Cardiac fibroblast (primary cell): ENCODE results near the gene RABEPK.
"Not testable (repeated sequence)": the region's sequence is repeated elsewhere in the genome, so short reads cannot be mapped to it uniquely, and the experiment has no call there.

Experiments
- DNase-seq, 2 donors: peaks; one replicate each; pipeline versions ENCODE4 v3.0.0 to v3.0.0-alpha.2; 2010; ENCODE audit warnings: low read depth in 2 of 2
- H3K4me3 ChIP-seq, 2 donors: replicated peaks in 1 of 2; 1 replicate in 1 of 2; 2 replicates in 1 of 2; pipeline ENCODE4 v1.5.1; 2011; ENCODE audit warnings: low read depth in 2 of 2, low read length in 2 of 2, mild to moderate bottlenecking in 2 of 2, moderate library complexity in 1 of 2
- CTCF ChIP-seq: IDR thresholded peaks from one replicate; pipeline ENCODE4 v1.5.1; 2011; ENCODE audit warnings: low read depth, mild to moderate bottlenecking, low read length, inconsistent platforms

RABEPK gene

GRCh38 chr9:125200216-125201047 is at the start of gene RABEPK:
TSS of gene RABEPK (plus strand) at chr9:125200542. CDS start at chr9:125203014, 2,472 bp downstream.
- DNase-seq: peak; percentile 95 to 99
- no peak for TF ChIP-seq CTCF
- peak within 1 kb of the TSS; percentile 82 to 83 for H3K4me3 ChIP-seq

GRCh38 chr9:125151730-125152129 is 48.6 kb upstream of the RABEPK start:
- H3K4me3 ChIP-seq: no peak overlapping the region
- no peak for DNase-seq
- no peak for TF ChIP-seq CTCF

GRCh38 chr9:125153712-125154367 is 46.5 kb upstream of the RABEPK start:
- H3K4me3 ChIP-seq: no peak overlapping the region
- TF ChIP-seq CTCF: no peak
- DNase-seq: no peak

DNA sequence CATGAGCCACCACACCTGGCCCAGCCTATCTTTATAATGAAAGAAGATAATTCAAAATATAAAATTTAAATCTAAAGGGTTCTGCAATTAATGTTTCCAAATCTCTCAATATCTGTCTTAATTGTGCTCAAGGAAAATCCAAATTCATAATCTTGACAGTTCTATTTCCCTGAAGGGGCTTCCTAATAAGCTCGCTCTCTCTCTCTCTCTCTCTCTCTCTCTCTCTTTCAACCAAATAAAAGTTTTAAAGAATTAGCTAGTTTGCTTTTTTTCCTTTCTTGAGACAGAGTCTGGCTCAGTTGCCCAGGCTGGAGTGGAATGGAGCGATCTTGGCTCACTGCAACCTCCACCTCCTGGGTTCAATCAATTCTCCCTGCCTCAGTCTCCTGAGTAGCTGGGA is 43.8 kb upstream of the RABEPK start:
- H3K4me3 ChIP-seq: no peak overlapping the region
- DNase-seq: no peak
- TF ChIP-seq CTCF: no peak

DNA sequence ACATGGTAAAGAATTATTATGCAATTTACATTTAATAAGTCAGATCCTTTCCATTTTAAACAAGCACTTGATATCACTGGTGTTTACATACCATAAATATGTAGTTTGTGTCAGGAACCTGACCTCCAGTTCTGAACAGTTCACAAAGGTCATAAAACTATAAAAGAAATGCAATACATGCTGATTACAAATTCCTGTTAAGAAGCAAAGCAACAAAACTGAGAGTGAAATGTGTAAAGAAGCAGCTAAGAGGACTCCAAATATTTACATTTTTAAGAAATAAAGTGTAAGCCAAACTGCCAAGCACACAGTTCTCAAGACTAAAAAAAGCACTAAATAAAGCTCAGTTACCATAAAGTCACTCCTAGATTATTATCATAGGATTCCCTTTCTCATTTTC is 39.6 kb upstream of the RABEPK start:
- DNase-seq: no peak
- no peak for TF ChIP-seq CTCF
- H3K4me3 ChIP-seq: no peak overlapping the region

DNA sequence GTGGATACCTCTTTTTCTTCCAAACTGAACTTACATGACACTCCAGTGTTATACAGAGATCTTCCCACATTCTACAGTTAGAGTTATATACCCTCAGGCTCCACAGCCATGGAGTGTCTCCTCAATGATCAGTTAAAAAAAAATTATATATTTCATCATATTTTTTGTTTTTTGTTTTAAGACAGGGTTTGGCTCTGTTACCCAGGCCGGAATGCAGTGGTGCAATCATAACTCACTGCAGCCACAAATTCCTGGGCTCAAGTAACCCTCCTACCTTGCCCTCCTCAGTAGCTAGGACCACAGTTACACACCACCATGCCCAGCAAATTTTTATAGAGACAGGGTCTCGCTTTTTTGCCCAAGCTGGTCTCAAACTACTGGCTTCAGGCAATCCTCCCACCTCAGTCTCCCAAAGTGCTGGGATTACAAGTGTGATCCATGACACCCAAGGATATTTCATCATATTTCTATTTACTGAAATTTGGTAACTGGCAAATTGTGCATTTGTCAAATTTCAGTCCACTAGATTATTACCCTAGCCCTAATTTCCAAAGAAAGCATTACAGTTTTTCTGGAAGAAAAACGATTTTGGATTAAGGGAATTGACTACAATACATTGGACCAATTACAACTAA is 38.9 kb upstream of the RABEPK start:
- TF ChIP-seq CTCF: no peak
- peak; percentile 70 to 76 for DNase-seq
- H3K4me3 ChIP-seq: no peak overlapping the region

DNA sequence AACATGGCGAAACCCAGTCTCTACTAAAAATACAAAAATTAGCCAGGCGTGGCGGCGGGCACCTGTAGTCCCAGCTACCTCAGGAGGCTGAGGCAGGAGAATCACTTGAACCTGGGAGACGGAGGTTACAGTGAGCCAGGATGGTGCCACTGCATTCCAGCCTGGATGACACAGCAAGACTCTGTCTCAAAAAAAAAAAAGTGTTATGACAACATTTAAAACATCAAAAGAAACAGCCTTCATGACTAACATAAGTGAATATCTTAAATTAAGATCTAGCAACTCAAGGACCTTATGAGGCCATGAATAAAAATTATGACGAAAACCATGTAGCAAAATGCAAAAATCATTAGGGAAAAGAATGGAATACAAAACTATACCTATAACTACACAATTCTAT is 37.5 kb upstream of the RABEPK start:
- not testable (repeated sequence) for H3K4me3 ChIP-seq
- DNase-seq: peak in 1 of 2 donors; percentile 27
